OCI-LY3 (cell line): Measurements from ENCODE around the gene USP22.

Source experiments
- H2AFZ ChIP-seq: fragments of 200-600, 300-600 bp; shearing (Covaris generic); 2 replicates; pipeline ENCODE4 v1.6.0; 2014; ENCODE audit warnings: antibody characterized with exemption, low read depth, low read length
- H3K27ac ChIP-seq: fragments of 200-600, 300-600 bp; sonication (generic); 2 replicates; pipeline ENCODE4 v1.5.1; 2014; ENCODE audit warnings: mild to moderate bottlenecking, low read length, moderate library complexity, mixed read lengths
- H3K27me3 ChIP-seq: fragments of 200-600, 300-600 bp; sonication (generic); 2 replicates; pipeline ENCODE4 v1.6.1; 2014; ENCODE audit warnings: low read depth, low read length, mixed read lengths
- H3K36me3 ChIP-seq: fragments of 200-600, 300-600 bp; sonication (generic); replicated peaks from 2 replicates; pipeline ENCODE3; 2014; ENCODE audit warnings: low read depth, low read length, mixed read lengths
- H3K4me1 ChIP-seq: fragments of 300-600, 200-600 bp; sonication (generic); 2 replicates; pipeline ENCODE4 v1.6.1; 2014; ENCODE audit warnings: low read length, mixed read lengths
- H3K4me2 ChIP-seq: fragments of 200-600, 300-600 bp; sonication (generic); 2 replicates; pipeline ENCODE4 v1.6.1; 2014; ENCODE audit warnings: low read length, mixed read lengths
- H3K4me3 ChIP-seq: fragments of 300-600, 200-600 bp; sonication (generic); 2 replicates; pipeline ENCODE4 v1.5.1; 2014; ENCODE audit warnings: antibody characterized with exemption, mild to moderate bottlenecking, low read length, moderate library complexity
- H3K79me2 ChIP-seq: fragments of 300-600, 200-600 bp; shearing (Covaris generic); 2 replicates; pipeline ENCODE4 v1.6.1; 2014; ENCODE audit warnings: mild to moderate bottlenecking, low read length, mixed read lengths
- H3K9ac ChIP-seq: fragments of 300-600, 200-600 bp; shearing (Covaris generic); 2 replicates; pipeline ENCODE4 v1.6.0; 2014; ENCODE audit warnings: mild to moderate bottlenecking, low read length, moderate library complexity
- H3K9me3 ChIP-seq: fragments of 200-600, 300-600 bp; shearing (Covaris generic); 2 replicates; pipeline ENCODE4 v1.6.1; 2014; ENCODE audit warnings: low read length, mixed read lengths; ENCODE audit not compliant: insufficient read depth
- H4K20me1 ChIP-seq: fragments of 200-600, 300-600 bp; sonication (generic); 2 replicates; pipeline ENCODE4 v1.6.1; 2016; ENCODE audit warnings: low read length, mixed read lengths; ENCODE audit not compliant: insufficient read depth
- CTCF ChIP-seq: fragments of 200-600, 300-600 bp; sonication (generic); IDR thresholded peaks from 2 replicates; pipeline ENCODE4 v1.5.1; 2014; ENCODE audit warnings: antibody characterized with exemption, low read length, low read depth
- EZH2phosphoT487 ChIP-seq: fragments of 200-600 bp; shearing (Covaris generic); IDR thresholded peaks from 2 replicates; pipeline ENCODE4 v1.6.1; 2018; ENCODE audit warnings: antibody characterized with exemption, mixed run types, low read depth

USP22 gene

GRCh38 chr17:20955427-20956323 lies 87.1 kb downstream of the USP22 start:
- Histone ChIP-seq H3K27ac (no peak overlapping the region), H3K4me1 (no peaks in the 10 kb centered on the region), H3K4me3 (no peak overlapping the region), H3K27me3 (no peaks in the 10 kb centered on the region), H4K20me1 (no peaks in the 10 kb centered on the region), H3K36me3 (no peaks in the 10 kb centered on the region), H3K9me3 (no peaks in the 10 kb centered on the region), H3K9ac (no peak overlapping the region), H3K79me2 (no peaks in the 10 kb centered on the region), H3K4me2 (no peak overlapping the region), H2AFZ (no peak overlapping the region)
- no peak for TF ChIP-seq EZH2phosphoT487
- no peak for TF ChIP-seq CTCF

- Histone ChIP-seq H3K4me1 (no peaks in the 10 kb centered on the region), H2AFZ (no peak overlapping the region), H3K9ac (no peak overlapping the region), H4K20me1 (no peaks in the 10 kb centered on the region), H3K4me3 (no peak overlapping the region), H3K27ac (no peak overlapping the region), H3K27me3 (no peaks in the 10 kb centered on the region), H3K4me2 (no peak overlapping the region), H3K79me2 (no peaks in the 10 kb centered on the region), H3K9me3 (no peaks in the 10 kb centered on the region), H3K36me3 (no peaks in the 10 kb centered on the region)
- TF ChIP-seq EZH2phosphoT487 (no peak), CTCF (no peak)
These were observed 88.0 kb downstream of the USP22 start for GRCh38 chr17:20954794-20955193.

- Histone ChIP-seq H3K36me3 (no peaks in the 10 kb centered on the region), H3K4me3 (no peak overlapping the region), H4K20me1 (no peaks in the 10 kb centered on the region), H2AFZ (no peak overlapping the region), H3K9ac (no peak overlapping the region), H3K9me3 (no peaks in the 10 kb centered on the region), H3K27me3 (no peaks in the 10 kb centered on the region), H3K4me2 (no peak overlapping the region), H3K4me1 (peaks cover 6% of the 10 kb centered on the region; the same call in 1 of the 2 replicates), H3K27ac (no peak overlapping the region), H3K79me2 (no peaks in the 10 kb centered on the region)
- TF ChIP-seq EZH2phosphoT487 (no peak), CTCF (no peak)
These were observed 90.6 kb downstream of the USP22 start for GRCh38 chr17:20952183-20952582.
